Peyer's patch (tissue), 4 donors: ENCODE measurements around the gene SLPI.

ENCODE experiments used
- POLR2A ChIP-seq, 2 donors: fragments of 450-650 bp; IDR thresholded peaks; one replicate each; pipeline ENCODE4 v1.5.1; 2017; ENCODE audit warnings: antibody characterized with exemption in 2 of 2, mild to moderate bottlenecking in 2 of 2, moderate library complexity in 2 of 2
- TF ChIP-seq, protein P1 (sequence below), 6 experiments: fragments of 450-650 bp in 4 of 6; fragments of 200-600 bp in 2 of 6; sonication (generic) in 1 of 6; IDR thresholded peaks; one replicate each; pipeline ENCODE4 v1.5.1; 2017 to 2019; ENCODE audit warnings: antibody characterized with exemption in 6 of 6, mild to moderate bottlenecking in 3 of 6, moderate library complexity in 1 of 6

DNA sequence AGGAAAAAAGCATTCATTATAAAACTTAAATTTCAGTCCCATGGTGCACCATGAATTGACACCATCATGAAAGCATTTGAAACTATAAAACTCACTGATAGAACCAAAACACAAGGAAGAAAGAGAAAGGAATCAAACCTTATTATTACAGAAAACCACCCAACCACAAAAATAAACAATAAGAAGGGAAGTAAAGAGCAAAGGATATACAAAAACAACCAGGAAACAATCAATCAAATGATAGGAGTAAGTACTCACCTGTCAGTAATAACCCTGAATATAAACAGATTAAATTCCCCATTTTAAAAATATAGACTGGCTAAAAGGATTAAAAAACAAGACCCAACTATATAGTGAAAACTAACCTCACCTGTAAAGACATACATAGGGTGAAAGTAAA, 5.8 kb downstream of the SLPI start:
- TF ChIP-seq, protein P1, sequence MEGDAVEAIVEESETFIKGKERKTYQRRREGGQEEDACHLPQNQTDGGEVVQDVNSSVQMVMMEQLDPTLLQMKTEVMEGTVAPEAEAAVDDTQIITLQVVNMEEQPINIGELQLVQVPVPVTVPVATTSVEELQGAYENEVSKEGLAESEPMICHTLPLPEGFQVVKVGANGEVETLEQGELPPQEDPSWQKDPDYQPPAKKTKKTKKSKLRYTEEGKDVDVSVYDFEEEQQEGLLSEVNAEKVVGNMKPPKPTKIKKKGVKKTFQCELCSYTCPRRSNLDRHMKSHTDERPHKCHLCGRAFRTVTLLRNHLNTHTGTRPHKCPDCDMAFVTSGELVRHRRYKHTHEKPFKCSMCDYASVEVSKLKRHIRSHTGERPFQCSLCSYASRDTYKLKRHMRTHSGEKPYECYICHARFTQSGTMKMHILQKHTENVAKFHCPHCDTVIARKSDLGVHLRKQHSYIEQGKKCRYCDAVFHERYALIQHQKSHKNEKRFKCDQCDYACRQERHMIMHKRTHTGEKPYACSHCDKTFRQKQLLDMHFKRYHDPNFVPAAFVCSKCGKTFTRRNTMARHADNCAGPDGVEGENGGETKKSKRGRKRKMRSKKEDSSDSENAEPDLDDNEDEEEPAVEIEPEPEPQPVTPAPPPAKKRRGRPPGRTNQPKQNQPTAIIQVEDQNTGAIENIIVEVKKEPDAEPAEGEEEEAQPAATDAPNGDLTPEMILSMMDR (IDR thresholded peaks at IDR 0.05), result no peak
- TF ChIP-seq POLR2A (IDR thresholded peaks at IDR 0.05), result no peak
